HL-60/S4 treated with phorbol 12-myristate 13-acetate at 8.2 ng/mL for 4 days and 3 days (cell line): ENCODE measurements around the gene GNG2.

Source experiments
- in situ Hi-C: fragments of 300-500 bp; cut with MboI; formaldehyde crosslinking; loops from 2 replicates; pipeline ENCODE4 v1.15.0; 2022; ENCODE audit warnings: low sequenced_read_pairs

GNG2 gene

GRCh38 chr14:52015411-52016030 lies 155.1 kb downstream of the GNG2 start:
- in situ Hi-C loops, result no loop called here

- in situ Hi-C loops, result no loop called here
These were observed 157.8 kb downstream of the GNG2 start for GRCh38 chr14:52018252-52018651.

DNA sequence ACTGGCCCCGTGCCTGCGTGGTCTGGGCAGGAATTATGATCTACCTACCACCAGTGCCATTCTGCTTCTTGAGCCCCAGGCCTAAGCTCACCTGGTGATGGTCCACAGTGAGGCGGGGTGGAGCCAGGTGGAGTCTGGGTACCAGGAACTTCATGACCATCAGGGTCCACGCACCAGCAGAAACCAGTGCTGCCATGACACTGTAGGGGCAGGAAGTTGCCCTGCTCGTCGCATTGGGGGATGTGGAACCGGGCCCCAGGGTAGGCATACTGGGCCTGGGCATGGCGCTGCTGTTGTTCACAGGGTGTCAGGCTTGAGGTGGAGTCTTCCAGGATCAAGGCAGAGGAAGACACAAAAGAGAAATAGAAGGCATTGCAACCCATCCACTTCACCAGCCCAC lies 158.6 kb downstream of the GNG2 start:
- in situ Hi-C loops, result no loop called here
